SKM-1 (cell line): ENCODE results near the gene UBE2V1.
"Not testable (repeated sequence)": the region's sequence is repeated elsewhere in the genome, so short reads cannot be mapped to it uniquely, and the experiment has no call there.

ENCODE experiments used
- DNase-seq: peaks from one replicate; lab custom pipeline; 2025; ENCODE audit not compliant: unreplicated experiment; lab: John Stamatoyannopoulos, UW

Gene UBE2V1

DNA sequence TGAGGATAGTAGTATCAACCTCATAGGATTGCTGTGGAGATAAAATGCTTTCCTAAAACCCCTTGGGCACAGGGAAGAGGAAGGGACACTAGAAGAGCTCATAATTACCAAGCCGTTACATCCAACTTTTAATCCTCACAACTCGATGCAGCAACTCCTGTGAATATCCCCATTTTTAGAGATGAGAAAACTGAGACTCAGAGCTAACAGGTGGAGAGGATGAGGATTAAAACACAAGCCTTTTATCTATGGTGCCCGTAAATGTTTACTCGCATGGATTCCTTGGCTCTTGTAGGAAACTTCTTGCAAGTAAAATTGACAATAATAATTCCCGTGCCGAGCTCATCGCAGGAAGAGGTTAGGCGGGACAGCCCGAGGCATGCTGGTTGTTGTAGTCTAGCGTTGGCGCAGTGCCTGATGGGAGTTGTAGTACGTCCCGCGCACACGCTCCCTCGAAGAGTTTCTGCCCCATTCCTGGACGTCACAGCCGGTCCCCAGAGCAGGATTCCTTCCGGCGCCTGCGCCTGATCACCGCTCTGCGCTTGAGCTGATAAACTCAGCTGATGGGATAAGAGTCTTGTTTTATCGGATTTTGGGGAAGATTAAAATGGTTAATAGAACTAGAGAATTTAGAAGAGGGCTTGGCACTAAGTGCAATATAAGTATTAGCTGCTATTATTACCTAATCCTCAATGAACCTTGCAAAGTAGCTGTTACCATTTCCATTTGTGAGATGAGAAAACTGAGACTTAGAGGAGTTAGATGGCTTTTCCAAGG, 2.8 kb upstream of the UBE2V1 start:
- DNase-seq, result peak; percentile 93

DNA sequence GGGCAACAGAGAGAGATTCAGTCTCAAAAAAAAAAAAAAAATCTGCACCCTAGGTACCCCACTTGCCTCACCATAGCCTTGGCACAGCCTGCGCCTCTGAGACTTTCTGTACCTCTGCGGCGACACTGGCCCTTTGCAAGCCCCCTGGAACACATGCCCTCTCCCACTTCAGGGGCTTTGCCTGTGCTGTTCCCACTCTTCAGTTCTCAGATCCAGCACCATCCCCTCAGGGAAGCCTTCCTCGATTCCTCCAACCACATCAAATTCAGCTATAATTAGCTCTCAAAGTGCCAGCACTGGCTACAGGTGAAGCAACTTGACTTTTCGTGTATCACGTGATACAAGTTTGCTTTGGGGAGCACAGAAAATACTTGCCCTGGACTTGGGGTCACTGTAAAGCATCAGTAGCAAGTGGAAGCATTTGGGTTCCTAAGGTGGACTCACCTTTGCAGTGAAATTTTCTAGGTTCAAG, 2.1 kb upstream of the UBE2V1 start:
- DNase-seq, result no peak

DNA sequence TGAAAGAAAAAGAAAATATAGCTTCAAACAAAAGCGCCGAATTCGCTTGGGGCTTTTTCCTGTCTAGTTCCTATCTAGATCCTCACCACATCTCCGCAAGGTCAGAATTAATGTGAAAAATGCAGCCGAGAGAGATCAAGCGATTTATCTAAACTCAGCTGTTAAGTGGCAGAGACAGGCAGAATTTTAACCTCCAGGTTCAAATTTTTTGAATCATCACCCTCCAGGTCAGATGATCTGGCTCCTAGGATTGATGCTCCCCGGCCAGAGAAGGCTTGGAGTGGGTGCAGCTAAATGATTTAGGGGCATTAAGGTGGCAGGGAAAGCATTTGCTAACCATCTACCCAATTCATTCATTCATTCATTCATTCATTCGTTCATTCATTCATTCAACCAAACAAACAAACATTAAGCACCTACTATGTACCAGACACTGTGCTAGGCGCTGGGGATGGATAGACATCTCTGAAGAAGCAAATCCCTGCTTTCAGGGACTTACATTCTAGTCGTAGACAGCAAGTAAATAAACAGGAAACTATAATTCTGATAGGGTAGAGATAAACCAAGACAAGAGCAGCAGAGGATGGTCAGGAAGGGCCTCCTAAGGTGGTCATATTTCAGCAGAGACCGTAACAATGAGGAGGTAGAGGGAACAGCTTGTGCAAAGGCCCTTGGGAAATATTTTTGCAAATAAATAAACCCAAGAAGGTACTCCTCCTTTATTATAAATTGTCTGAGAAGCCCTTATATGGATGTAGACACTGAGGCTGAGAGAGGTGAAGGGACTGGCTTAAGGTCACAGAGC, 672 bp upstream of the UBE2V1 start:
- DNase-seq, result no peak

DNA sequence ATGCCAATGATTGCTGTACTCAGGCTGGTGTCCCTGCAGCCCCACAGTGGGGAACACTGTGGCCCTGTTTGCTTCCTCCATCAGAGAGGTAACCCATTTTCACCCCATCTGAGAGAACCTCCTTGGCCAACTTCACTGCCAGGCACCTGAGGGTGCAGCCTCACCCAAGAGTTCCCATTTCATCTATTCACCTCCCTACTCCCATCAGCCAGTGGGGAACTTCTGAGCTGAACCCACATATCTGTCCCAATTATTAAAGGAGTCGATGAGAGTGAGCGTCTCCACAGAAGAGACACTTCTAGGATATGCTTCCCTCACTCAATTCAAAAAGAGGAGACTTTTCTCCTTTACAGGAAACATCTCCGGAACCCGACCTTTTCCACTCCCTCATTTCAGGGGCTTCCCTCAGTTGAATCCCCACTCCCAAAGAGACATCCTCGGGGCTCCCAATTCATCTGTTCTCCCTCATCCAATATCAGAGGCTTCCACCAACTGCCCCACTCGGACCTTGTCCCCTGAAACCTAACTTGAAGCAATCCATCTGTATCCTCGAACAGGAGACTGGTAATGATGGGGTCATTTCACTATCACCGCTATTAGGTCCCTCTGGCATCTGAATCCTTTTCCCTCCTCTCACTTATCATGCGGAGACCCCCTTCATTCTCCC, 988 bp downstream of the UBE2V1 start:
- no peak for DNase-seq

DNA sequence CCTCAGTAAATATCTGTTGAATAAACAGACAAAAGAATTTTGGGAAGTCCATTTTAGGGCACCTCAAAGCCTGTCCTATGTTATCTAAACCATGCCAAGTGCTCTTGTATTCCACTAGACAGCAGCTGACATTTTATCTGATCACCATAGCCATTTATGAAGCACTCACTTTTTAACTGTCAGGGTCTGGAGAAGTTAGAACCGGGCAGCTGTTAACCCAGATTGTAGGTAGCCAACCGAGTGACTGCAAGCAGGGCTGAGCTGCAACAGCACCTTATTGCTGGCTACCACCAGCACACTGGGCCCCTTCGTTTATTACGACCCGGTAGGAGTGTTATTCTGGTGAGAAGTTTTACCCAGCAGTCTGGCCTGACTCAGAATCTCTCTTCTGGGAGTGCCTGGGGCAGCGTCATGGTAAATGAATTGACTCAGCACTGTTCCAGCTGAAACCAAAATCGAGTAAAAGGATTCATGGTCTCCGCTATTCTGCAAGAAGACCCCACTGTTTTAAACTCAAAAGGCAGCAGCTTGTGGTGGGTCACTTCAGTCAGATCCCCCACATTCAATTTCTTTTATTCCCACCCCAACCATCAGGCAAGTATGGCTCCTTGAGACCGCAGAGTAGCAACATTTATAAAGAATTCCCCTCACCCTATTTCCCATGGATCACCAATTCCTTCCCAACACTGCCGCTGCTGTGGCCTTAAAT, 1.7 kb downstream of the UBE2V1 start:
- no peak for DNase-seq

DNA sequence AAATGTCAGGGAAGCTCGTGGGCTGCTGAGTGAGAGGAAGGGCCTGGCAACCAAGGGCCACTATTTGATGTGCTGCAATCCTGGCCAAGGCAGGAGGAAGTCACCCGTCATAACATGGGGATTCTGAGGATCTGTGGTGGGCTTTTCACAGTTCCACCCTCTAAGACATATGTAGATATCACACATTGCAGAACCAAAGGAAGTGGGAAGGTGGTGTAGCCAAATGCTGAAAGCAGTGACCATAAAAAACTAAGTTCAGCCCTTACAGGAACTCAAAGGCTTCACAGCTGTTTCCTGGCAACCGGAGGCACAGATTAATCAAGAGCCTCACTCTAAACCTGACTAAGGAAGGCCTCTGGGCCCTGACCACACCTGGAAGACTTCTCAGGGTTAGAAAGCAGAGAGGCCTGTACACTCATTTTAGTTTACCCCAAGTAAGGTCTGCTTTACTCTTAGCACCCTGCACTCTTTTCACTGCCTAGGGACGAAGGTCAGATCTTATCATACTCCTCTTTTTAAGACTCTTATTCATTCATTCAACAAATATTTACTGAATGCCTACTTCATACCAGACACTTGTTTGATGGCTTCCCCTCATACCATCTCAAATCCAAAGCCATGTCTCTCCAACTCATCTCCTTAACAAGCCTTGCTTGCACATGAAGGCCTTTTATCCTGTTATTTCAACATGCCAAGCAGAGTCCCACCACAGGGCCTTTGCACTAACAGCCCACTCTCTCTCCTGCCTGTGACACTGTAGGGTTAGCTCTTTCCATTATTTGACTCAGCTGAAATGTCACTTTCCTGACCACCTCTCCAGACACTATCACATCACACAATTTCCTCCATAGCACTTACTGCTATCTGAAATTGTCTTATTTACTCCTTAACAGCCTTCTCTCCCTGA, 2.6 kb downstream of the UBE2V1 start:
- DNase-seq, result peak; percentile 39

DNA sequence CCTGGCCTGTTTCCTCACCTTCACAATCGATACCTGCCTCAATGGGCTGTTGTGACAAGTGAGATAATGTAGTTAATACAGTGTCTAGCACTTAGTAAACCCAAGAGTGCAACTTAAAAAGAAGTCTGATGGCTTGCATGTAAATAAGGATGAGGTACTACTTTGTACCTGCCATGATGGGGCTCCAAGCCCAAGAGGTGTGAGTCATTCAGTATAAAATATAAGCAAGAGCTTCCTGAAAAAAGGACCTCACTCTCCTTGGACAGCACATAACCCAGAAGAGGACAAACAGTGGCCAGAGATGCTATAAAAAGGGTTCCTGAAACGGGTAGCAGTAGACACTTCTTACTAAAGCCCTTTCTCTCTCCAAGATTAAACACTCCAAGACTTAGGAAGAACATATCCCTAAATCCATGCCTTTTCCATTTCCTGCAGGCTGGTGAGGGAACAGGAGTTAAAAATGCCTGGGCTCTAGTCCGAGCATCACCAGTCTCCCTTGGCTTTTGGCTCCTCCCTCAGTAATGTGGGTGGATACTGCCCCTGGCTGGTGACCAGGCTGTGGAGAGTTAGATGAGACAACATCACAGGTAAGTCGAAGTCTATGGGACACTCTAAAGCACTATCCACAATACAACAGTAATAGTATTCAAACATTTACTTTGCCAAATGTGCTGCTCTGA, 4.3 kb downstream of the UBE2V1 start:
- no peak for DNase-seq

DNA sequence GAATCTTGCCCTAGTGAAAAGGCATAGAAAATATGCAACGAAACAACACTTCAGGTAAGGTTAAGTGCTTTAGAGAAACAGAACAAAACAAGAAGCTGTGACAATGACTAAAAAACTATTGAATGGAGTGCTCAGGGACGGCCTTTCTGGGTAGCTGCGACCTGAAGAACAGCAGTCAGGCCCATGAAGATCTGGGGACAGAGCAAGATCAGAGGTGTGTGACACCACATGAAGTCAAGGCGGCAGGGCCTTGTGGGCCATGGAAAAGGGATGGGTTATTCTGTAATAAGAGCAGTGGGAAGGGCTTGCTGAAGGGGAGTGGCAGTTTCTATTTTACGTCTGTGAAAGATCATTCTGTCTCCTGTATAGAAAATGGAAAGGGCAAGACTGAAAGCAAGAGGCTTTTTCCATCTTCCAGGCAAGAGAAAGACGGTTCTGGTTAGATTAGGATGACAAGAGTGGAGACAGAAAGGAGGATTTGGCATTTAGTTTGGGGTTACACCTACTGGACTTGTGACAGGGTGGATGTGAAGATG, 5.1 kb downstream of the UBE2V1 start:
- no peak for DNase-seq

DNA sequence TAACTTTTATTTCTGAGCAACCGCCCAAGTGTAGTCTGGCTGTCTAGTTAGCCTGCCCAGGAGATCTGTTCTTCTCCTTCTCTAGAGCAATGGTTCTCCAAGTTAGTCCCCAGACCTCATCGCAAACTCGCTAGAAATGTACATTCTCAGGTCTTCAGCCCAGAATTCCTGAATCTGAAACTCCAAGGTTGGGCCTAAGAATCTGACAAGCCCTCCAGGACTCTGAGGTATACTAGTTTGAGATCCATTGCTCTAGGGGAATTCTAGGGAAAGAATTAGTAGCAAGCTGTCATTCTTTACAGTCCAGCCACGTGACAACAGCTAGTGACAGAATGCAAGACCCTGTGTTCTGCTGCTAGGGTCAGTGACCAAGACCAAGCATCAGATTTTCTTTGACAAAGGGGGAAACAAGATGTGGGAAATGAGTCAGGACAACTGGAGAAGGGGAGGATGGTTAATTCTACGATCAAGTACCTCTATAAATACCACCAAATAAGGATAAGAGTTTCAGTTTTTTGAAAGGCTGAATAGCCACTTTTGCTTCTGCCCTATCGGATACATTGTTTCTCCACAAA, 5.8 kb downstream of the UBE2V1 start:
- no peak for DNase-seq

DNA sequence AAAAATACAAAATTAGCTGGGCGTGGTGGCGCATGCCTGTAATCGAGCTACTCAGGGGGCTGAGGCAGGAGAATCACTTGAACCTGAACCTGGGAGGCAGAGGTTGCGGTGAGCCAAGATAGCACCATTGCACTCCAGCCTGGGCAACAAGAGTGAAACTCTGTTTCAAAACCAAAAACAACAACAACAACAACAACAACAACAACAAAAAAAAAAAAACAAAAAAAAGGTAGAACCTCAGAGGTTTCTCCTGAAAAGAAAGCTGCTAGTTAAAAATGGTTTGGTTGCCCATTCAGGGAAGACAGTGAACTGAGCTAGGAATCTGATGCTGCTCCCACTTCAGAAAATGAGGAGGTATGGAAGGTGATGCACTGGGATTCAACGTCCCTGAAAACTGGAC, 6.3 kb downstream of the UBE2V1 start:
- DNase-seq, result not testable (repeated sequence)

DNA sequence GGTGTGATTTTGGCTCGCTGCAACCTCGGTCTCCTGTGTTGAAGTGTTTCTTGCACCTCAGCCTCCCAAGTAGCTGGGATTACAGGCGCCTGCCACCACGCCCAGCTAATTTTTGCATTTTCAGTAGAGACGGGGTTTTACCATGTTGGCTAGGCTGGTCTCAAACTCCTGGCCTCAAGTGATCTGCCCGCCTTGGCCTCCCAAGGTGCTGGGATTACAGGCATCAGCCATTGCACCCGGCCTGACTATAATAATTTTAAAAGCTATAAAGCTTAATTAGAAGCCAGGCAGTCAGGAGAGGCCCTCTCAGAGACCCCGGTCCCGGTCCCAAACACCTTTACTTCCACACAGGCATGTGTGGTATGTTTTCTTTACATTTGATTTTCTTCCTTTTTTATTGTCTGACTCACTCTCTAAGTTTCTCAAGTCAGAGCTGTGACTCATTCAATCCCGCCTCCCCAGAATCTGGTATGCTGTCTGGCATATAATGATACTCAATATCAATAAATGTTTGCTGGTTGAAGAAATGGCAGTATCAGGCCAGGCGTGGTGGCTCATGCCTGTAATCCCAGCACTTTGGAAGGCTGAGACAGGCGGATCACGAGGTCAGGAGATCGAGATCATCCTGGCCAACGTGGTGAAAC, 9.4 kb downstream of the UBE2V1 start:
- not testable (repeated sequence) for DNase-seq

DNA sequence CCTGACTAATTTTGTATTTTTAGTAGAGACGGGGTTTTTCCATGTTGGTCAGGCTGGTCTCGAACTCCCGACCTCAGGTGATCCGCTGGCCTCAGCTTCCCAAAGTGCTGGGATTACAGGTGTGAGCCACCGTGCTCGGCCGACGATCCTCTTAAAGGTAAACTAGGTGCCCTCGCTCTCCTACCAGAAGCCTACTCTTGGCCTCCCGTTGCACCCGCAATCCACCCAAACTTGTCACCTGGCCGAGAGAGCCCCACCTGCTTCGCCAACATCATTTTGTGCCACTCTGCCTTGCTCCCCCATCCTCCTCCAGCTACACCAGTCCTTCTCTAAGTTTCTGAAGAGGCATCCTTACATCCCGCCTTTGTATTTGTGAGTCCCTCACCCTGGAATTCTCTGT, 10.4 kb downstream of the UBE2V1 start:
- DNase-seq, result not testable (repeated sequence)

DNA sequence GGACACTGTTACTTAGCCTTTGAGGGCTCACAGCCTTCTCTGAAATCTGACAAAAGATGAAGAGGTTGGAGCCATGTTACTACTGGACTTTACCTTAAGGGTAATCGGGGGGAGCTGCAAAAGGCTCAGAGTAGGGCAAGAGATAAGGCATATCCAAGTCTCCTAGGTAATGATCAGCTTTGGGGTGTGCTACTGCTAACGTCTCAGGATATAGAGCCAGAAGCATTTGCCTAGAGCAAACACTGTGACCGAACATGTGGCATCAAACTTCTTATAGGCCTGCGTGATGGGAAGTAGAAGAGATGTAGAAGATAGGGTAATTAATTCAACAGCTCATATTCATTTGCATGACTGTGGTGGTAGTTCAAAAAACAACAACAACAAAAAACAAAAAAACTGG, 11.1 kb downstream of the UBE2V1 start:
- no peak for DNase-seq

DNA sequence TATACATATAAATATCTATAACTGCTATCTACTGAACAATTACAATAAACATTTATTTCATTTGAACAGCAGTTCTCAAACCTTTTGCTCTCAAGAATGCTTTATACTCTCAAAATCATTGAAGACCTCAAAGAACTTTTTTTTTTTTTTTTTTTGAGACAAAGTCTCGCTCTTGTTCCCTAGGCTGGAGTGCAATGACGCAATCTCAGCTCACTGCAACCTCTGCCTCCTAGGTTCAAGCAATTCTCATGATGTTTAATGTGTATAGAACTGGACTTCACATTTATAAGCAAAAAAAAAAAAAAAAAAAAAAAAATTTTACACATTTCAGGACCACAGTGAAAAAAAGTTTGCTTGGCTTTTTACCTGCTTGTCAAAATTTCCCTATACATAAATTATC, 11.7 kb downstream of the UBE2V1 start:
- DNase-seq, result no peak

DNA sequence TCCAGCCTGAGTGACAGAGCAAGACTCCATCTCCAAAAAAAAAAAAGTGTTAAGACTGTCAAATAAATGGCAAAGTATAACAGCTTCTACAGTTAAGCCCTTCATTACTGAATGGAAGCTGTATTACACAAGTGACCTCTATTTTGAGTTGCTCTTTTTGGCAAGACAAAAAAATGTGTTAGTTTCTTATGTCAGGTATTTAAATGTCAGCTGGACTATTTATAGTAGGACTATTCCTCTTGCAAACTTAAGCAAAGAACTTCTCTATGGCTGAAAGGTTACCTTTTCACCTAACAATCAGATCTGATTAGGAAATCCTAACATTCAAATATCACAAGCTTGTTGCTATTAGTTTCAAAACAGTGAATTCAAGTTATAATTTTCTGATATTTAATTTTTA, 12.4 kb downstream of the UBE2V1 start:
- no peak for DNase-seq

DNA sequence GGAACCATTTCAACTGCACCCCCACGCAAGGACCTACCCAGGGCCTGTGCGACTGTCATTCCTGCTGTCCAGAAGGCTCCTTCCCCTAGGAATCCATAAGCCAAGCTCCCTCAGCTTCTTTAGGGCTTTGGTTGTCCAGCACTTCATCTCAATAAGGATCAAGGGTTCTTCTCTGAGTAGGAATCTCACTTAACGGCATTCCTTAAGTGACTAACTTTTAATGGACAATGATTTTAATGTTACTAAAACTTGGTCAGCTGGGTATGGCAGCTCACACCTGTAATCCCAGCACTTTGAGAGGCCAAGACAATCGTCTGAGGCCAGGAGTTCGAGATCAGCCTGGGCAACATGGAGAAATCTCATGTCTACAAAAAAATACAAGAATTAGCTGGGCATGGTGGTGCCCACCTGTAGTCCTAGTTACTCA, 13.4 kb downstream of the UBE2V1 start:
- DNase-seq, result no peak

DNA sequence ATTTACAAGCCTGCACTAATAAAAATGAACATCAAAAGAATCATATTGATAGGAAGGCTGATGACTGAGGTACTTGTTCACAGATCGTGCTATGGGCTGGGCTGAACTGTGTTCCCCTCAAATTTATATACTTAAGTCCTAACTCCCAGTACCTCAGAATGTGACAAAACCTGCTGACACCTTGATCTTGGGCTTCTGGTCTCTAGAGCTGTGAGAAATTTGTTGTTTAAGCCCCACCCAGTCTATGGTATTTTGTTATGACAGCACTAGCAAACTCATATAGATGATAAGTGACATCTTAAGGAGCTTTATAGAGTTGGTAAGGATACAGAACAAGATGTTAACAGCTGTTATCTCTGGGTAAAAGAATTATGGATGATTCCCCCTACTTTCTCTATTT, 13.8 kb downstream of the UBE2V1 start:
- no peak for DNase-seq

DNA sequence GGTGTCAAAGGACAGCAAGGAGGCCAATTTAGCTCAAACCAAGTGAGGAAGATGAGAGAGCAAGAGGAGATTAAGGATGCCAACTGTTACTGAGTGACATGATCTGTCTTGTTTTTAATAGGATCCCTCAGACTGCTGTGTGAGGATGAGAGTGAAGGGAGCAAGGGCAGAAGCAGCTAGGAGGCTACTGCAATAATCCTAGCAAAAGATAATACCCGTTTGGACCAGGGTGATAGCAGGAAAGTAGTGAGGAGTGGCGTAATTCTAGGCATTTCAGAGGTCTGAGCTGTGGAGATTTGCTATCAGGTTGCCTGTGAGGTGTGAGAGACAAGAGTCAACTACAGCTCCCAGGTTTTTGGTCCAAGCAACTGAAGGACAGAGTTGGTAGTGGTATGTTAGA, 14.7 kb downstream of the UBE2V1 start:
- no peak for DNase-seq
